SK-N-SH treated with all-trans-retinoic acid at 6 μM for 48 hours (cell line): ENCODE data around the gene DTNA.

Experiments
- BACH2 ChIP-seq: fragments of 250-450 bp; sonication (Bioruptor Pico); IDR thresholded peaks from 2 replicates; pipeline ENCODE4 v1.9.0; 2021; ENCODE audit warnings: mild to moderate bottlenecking, borderline replicate concordance
- CSRNP3 ChIP-seq: fragments of 250-450 bp; sonication (Bioruptor Pico); IDR thresholded peaks from 2 replicates; pipeline ENCODE4 v1.5.1; 2021; ENCODE audit warnings: mild to moderate bottlenecking, moderate library complexity
- ESRRG ChIP-seq: fragments of 250-450 bp; sonication (Bioruptor Pico); IDR thresholded peaks from 2 replicates; pipeline ENCODE4 v1.6.1; 2021; ENCODE audit warnings: mild to moderate bottlenecking
- GLIS3 ChIP-seq: fragments of 250-450 bp; sonication (Bioruptor Pico); IDR thresholded peaks from 2 replicates; pipeline ENCODE4 v1.5.0; 2020; ENCODE audit warnings: mild to moderate bottlenecking, moderate library complexity
- ISL1 ChIP-seq: fragments of 250-450 bp; sonication (Bioruptor Pico); IDR thresholded peaks from 2 replicates; pipeline ENCODE4 v2.1.2; 2022; ENCODE audit warnings: mild to moderate bottlenecking, moderate library complexity
- PATZ1 ChIP-seq: fragments of 250-450 bp; sonication (Bioruptor Pico); IDR thresholded peaks from 2 replicates; pipeline ENCODE4 v1.8.0; 2020; ENCODE audit warnings: mild to moderate bottlenecking, moderate library complexity, borderline replicate concordance
- RARB ChIP-seq: fragments of 250-450 bp; sonication (Bioruptor Pico); IDR thresholded peaks from 2 replicates; pipeline ENCODE4 v1.8.0; 2021; ENCODE audit warnings: mild to moderate bottlenecking, moderate library complexity
- ZFP3 ChIP-seq: fragments of 250-450 bp; sonication (Bioruptor Pico); IDR thresholded peaks from 2 replicates; pipeline ENCODE4 v1.5.0; 2020; ENCODE audit warnings: mild to moderate bottlenecking, moderate library complexity
- ZFP30 ChIP-seq: fragments of 450-650 bp; formaldehyde crosslinking; IDR thresholded peaks from 2 replicates; pipeline ENCODE4 v1.5.0; 2022; ENCODE audit warnings: mild to moderate bottlenecking, moderate library complexity
- ZNF70 ChIP-seq: fragments of 450-650 bp; formaldehyde crosslinking; IDR thresholded peaks from 2 replicates; pipeline ENCODE4 v1.5.0; 2020; ENCODE audit warnings: mild to moderate bottlenecking, moderate library complexity
- ZNF8 ChIP-seq: fragments of 450-650 bp; formaldehyde crosslinking; IDR thresholded peaks from 2 replicates; pipeline ENCODE4 v1.5.0; 2020; ENCODE audit warnings: mild to moderate bottlenecking, moderate library complexity

GRCh38 chr18:34933909-34934661, 224.0 kb downstream of the DTNA start:
- TF ChIP-seq ZNF70 (CRISPR knock-in tag) (no peak), GLIS3 (CRISPR knock-in tag) (no peak), ZNF8 (CRISPR knock-in tag) (no peak), ZFP30 (CRISPR knock-in tag) (no peak), CSRNP3 (CRISPR knock-in tag) (peak; percentile 11; the same call in 1 of the 2 replicates), BACH2 (CRISPR knock-in tag) (no peak), ZFP3 (CRISPR knock-in tag) (no peak), PATZ1 (CRISPR knock-in tag) (no peak), RARB (CRISPR knock-in tag) (no peak), ISL1 (CRISPR knock-in tag) (peak; percentile 56), ESRRG (CRISPR knock-in tag) (no peak)
